Loucy (cell line): Measurements from ENCODE around the gene WWOX.

Experiments
- H2AFZ ChIP-seq: fragments of 200-600 bp; sonication (generic); 2 replicates; pipeline ENCODE4 v1.6.0; 2016; ENCODE audit warnings: antibody characterized with exemption, mild to moderate bottlenecking, low read length, moderate library complexity
- H3F3A ChIP-seq: fragments of 200-600 bp; 2 replicates; pipeline ENCODE4 v1.6.0; 2016; ENCODE audit warnings: antibody characterized with exemption, low read depth, mild to moderate bottlenecking
- H3K27me3 ChIP-seq: fragments of 200-600 bp; sonication (generic); 2 replicates; pipeline ENCODE4 v1.6.1; 2014; ENCODE audit warnings: low read length, mild to moderate bottlenecking; ENCODE audit not compliant: insufficient read depth, poor library complexity, severe bottlenecking
- H3K36me3 ChIP-seq: fragments of 200-600 bp; sonication (generic); 2 replicates; pipeline ENCODE4 v1.6.1; 2016; ENCODE audit warnings: low read length; ENCODE audit not compliant: insufficient read depth
- H3K4me1 ChIP-seq: fragments of 200-600 bp; sonication (generic); 2 replicates; pipeline ENCODE4 v1.5.1; 2014; ENCODE audit warnings: low read length, mild to moderate bottlenecking; ENCODE audit not compliant: insufficient read depth, poor library complexity, severe bottlenecking
- H3K4me2 ChIP-seq: fragments of 200-600 bp; sonication (generic); 2 replicates; pipeline ENCODE4 v1.6.0; 2014; ENCODE audit warnings: antibody characterized with exemption, low read length, low read depth, mild to moderate bottlenecking; ENCODE audit not compliant: poor library complexity, severe bottlenecking
- H3K4me3 ChIP-seq: fragments of 200-600 bp; sonication (generic); 2 replicates; pipeline ENCODE4 v1.5.1; 2014; ENCODE audit warnings: low read length, mild to moderate bottlenecking, mixed read lengths; ENCODE audit not compliant: poor library complexity, severe bottlenecking
- H3K79me2 ChIP-seq: fragments of 200-600 bp; sonication (generic); 2 replicates; pipeline ENCODE4 v1.6.1; 2014; ENCODE audit warnings: low read length; ENCODE audit not compliant: insufficient read depth
- H3K9ac ChIP-seq: fragments of 200-600 bp; sonication (generic); 2 replicates; pipeline ENCODE4 v1.6.0; 2014; ENCODE audit warnings: mild to moderate bottlenecking, low read depth, low read length, moderate library complexity; ENCODE audit not compliant: poor library complexity, severe bottlenecking
- H3K9me2 ChIP-seq: fragments of 200-600 bp; sonication (generic); replicated peaks from 2 replicates; pipeline ENCODE4 v1.6.1; 2016; ENCODE audit warnings: low read depth, low read length, mixed read lengths
- H3K9me3 ChIP-seq: fragments of 200-600 bp; sonication (generic); 2 replicates; pipeline ENCODE4 v1.6.1; 2014; ENCODE audit warnings: mild to moderate bottlenecking, antibody characterized with exemption, low read length, low read depth; ENCODE audit not compliant: insufficient read depth
- H4K20me1 ChIP-seq: fragments of 200-600 bp; sonication (generic); 2 replicates; pipeline ENCODE4 v1.6.0; 2014; ENCODE audit warnings: antibody characterized with exemption, low read length, mild to moderate bottlenecking; ENCODE audit not compliant: insufficient read depth, poor library complexity, severe bottlenecking
- CTCF ChIP-seq: fragments of 200-600 bp; sonication (generic); conservative IDR thresholded peaks from 2 replicates; pipeline ENCODE4 v1.5.1; 2014; ENCODE audit warnings: mild to moderate bottlenecking, antibody characterized with exemption, low read length
- EZH2phosphoT487 ChIP-seq: fragments of 200-600 bp; IDR thresholded peaks from 2 replicates; pipeline ENCODE4 v1.6.1; 2018; ENCODE audit warnings: antibody characterized with exemption, mild to moderate bottlenecking, moderate library complexity, borderline replicate concordance

The WWOX gene

GRCh38 chr16:78462288-78463208 lies 363.1 kb downstream of the WWOX start:
- Histone ChIP-seq H2AFZ (no peak overlapping the region), H3K9ac (no peak overlapping the region), H3K36me3 (no peaks in the 10 kb centered on the region), H3K9me3 (no peaks in the 10 kb centered on the region), H3K4me1 (peaks cover 2% of the 10 kb centered on the region), H3K4me2 (no peak overlapping the region), H3F3A (no peaks in the 10 kb centered on the region), H3K27me3 (no peaks in the 10 kb centered on the region), H4K20me1 (no peaks in the 10 kb centered on the region), H3K79me2 (no peaks in the 10 kb centered on the region), H3K4me3 (no peak overlapping the region), H3K9me2 (no peaks in the 10 kb centered on the region)
- no peak for TF ChIP-seq CTCF
- TF ChIP-seq EZH2phosphoT487: no peak

- no peaks in the 10 kb centered on the region for H4K20me1 ChIP-seq
- H3K36me3 ChIP-seq: no peaks in the 10 kb centered on the region
- no peaks in the 10 kb centered on the region for H3K27me3 ChIP-seq
- H2AFZ ChIP-seq: no peak overlapping the region
- H3K9me3 ChIP-seq: no peaks in the 10 kb centered on the region
- TF ChIP-seq EZH2phosphoT487: no peak
- TF ChIP-seq CTCF: no peak
- no peak overlapping the region for H3K9ac ChIP-seq
- H3K79me2 ChIP-seq: no peaks in the 10 kb centered on the region
- no peak overlapping the region for H3K4me2 ChIP-seq
- H3F3A ChIP-seq: no peaks in the 10 kb centered on the region
- peaks cover 2% of the 10 kb centered on the region for H3K4me1 ChIP-seq
- H3K9me2 ChIP-seq: no peaks in the 10 kb centered on the region
- no peak overlapping the region for H3K4me3 ChIP-seq
These were observed 364.1 kb downstream of the WWOX start for GRCh38 chr16:78463591-78463990.

GRCh38 chr16:78464833-78465232 lies 365.4 kb downstream of the WWOX start:
- H3K36me3 ChIP-seq: no peaks in the 10 kb centered on the region
- H3K9ac ChIP-seq: no peak overlapping the region
- peaks cover 2% of the 10 kb centered on the region for H3K4me1 ChIP-seq
- H3F3A ChIP-seq: no peaks in the 10 kb centered on the region
- TF ChIP-seq CTCF: no peak
- TF ChIP-seq EZH2phosphoT487: no peak
- no peaks in the 10 kb centered on the region for H3K9me2 ChIP-seq
- H3K27me3 ChIP-seq: no peaks in the 10 kb centered on the region
- H3K4me2 ChIP-seq: no peak overlapping the region
- no peaks in the 10 kb centered on the region for H3K79me2 ChIP-seq
- no peaks in the 10 kb centered on the region for H4K20me1 ChIP-seq
- no peaks in the 10 kb centered on the region for H3K9me3 ChIP-seq
- no peak overlapping the region for H3K4me3 ChIP-seq
- no peak overlapping the region for H2AFZ ChIP-seq
